IMR-90 (cell line): ENCODE measurements around the gene FBLN7. TPM values are rescaled to one million over a fixed set of nuclear protein-coding genes. Genes with fewer than 3 reads are reported as not detected.

Experiments used
- ATAC-seq: fragments of 200-7000 bp; cut with Tn5 transposase; 2 replicates; pipeline ENCODE4 v1.9.1; 2020; ENCODE audit warnings: low read depth, mild to moderate bottlenecking, moderate library complexity
- BruUV-seq: library from RNA; stranded (reverse); fragments of 400-500 nt; replicated peaks from 2 replicates; lab custom pipeline; 2021; lab: Mats Ljungman, UMichigan
- CTCF ChIA-PET: fragments of 300-600 bp; formaldehyde crosslinking; extraction: SDS; loops from one replicate; lab custom pipeline; 2021; ENCODE audit warnings: antibody characterized with exemption; lab: Yijun Ruan, JAX
- POLR2A ChIA-PET: fragments of 300-600 bp; sonication (Branson Sonifier 250); formaldehyde crosslinking; loops from one replicate; lab custom pipeline; 2022; ENCODE audit warnings: antibody characterized with exemption; ENCODE audit not compliant: unreplicated experiment; lab: Charles Lee
- DNase-seq: peaks from one replicate; pipeline ENCODE4 v3.0.0; 2013
- H2AFZ ChIP-seq: replicated peaks from 2 replicates; pipeline ENCODE3; 2013; ENCODE audit warnings: low read length, mild to moderate bottlenecking; ENCODE audit not compliant: poor library complexity
- H2AK5ac ChIP-seq: 2 replicates; pipeline ENCODE4 v1.6.1; 2013; ENCODE audit warnings: low read depth, low read length, inconsistent platforms
- H2AK9ac ChIP-seq: replicated peaks from 2 replicates; pipeline ENCODE3; 2013; ENCODE audit warnings: mild to moderate bottlenecking, low read depth, low read length, moderate library complexity; ENCODE audit not compliant: poor library complexity
- H2BK120ac ChIP-seq: 2 replicates; pipeline ENCODE4 v1.6.1; 2013; ENCODE audit warnings: low read depth, low read length, inconsistent platforms
- H2BK15ac ChIP-seq: 3 replicates; pipeline ENCODE4 v1.6.1; 2013; ENCODE audit warnings: low read depth, low read length, inconsistent platforms
- H2BK20ac ChIP-seq: 2 replicates; pipeline ENCODE4 v1.6.1; 2013; ENCODE audit warnings: low read depth, mild to moderate bottlenecking, inconsistent platforms, low read length, moderate library complexity
- H2BK5ac ChIP-seq: 2 replicates; pipeline ENCODE4 v1.6.1; 2013; ENCODE audit warnings: mild to moderate bottlenecking, low read depth, low read length, inconsistent platforms; ENCODE audit not compliant: poor library complexity, severe bottlenecking
- H3K14ac ChIP-seq: replicated peaks from 2 replicates; pipeline ENCODE4 v1.6.1; 2013; ENCODE audit warnings: low read depth, low read length, inconsistent platforms
- H3K18ac ChIP-seq: 2 replicates; pipeline ENCODE4 v1.6.1; 2013; ENCODE audit warnings: low read depth, low read length, control low read depth
- H3K23ac ChIP-seq: 2 replicates; pipeline ENCODE4 v1.6.1; 2013; ENCODE audit warnings: low read depth, low read length, inconsistent platforms
- H3K27ac ChIP-seq: 2 replicates; pipeline ENCODE4 v1.5.1; 2013; ENCODE audit warnings: mild to moderate bottlenecking, control low read depth, low read length; ENCODE audit not compliant: insufficient read depth
- H3K27me3 ChIP-seq: 2 replicates; pipeline ENCODE4 v1.6.1; 2013; ENCODE audit warnings: low read length; ENCODE audit not compliant: control insufficient read depth, insufficient read depth
- H3K36me3 ChIP-seq: 2 replicates; pipeline ENCODE4 v1.6.1; 2013; ENCODE audit warnings: low read length, mixed read lengths; ENCODE audit not compliant: control insufficient read depth, insufficient read depth
- H3K4ac ChIP-seq: 2 replicates; pipeline ENCODE4 v1.6.1; 2013; ENCODE audit warnings: low read depth, low read length, inconsistent platforms
- H3K4me1 ChIP-seq: 2 replicates; pipeline ENCODE4 v1.6.1; 2013; ENCODE audit warnings: low read length, mixed read lengths; ENCODE audit not compliant: control insufficient read depth, insufficient read depth
- H3K4me2 ChIP-seq: 2 replicates; pipeline ENCODE4 v1.6.1; 2013; ENCODE audit warnings: low read depth, mild to moderate bottlenecking, control low read depth, low read length, moderate library complexity
- H3K4me3 ChIP-seq: 2 replicates; pipeline ENCODE4 v1.5.1; 2013; ENCODE audit warnings: low read depth, mild to moderate bottlenecking, control low read depth, low read length, moderate library complexity; ENCODE audit not compliant: insufficient read depth
- H3K56ac ChIP-seq: 2 replicates; pipeline ENCODE4 v1.6.1; 2013; ENCODE audit warnings: low read length, inconsistent platforms; ENCODE audit not compliant: insufficient read depth; ENCODE audit errors: extremely low read depth
- H3K79me1 ChIP-seq, 2 experiments: 2 replicates each; pipeline ENCODE4 v1.6.1; 2013; ENCODE audit warnings: low read length in 2 of 2, inconsistent platforms in 1 of 2, low read depth in 1 of 2
- H3K9ac ChIP-seq: 2 replicates; pipeline ENCODE4 v1.6.1; 2013; ENCODE audit warnings: low read depth, low read length, control low read depth
- H3K9me1 ChIP-seq: 2 replicates; pipeline ENCODE4 v1.6.1; 2013; ENCODE audit warnings: low read length, inconsistent platforms; ENCODE audit not compliant: insufficient read depth
- H3K9me3 ChIP-seq: 2 replicates; pipeline ENCODE4 v1.6.1; 2013; ENCODE audit warnings: low read length; ENCODE audit not compliant: control insufficient read depth, insufficient read depth
- H4K20me1 ChIP-seq: 2 replicates; pipeline ENCODE4 v1.6.1; 2013; ENCODE audit warnings: low read length, inconsistent platforms; ENCODE audit not compliant: insufficient read depth
- H4K5ac ChIP-seq: 2 replicates; pipeline ENCODE4 v1.6.1; 2013; ENCODE audit warnings: mild to moderate bottlenecking, low read depth, low read length, control low read depth
- H4K8ac ChIP-seq, 2 experiments: 2 replicates each; pipeline ENCODE4 v1.6.1; 2013; ENCODE audit warnings: low read depth in 2 of 2, low read length in 2 of 2, control low read depth in 1 of 2, inconsistent platforms in 1 of 2
- H4K91ac ChIP-seq: 2 replicates; pipeline ENCODE4 v1.6.1; 2013; ENCODE audit warnings: low read depth, low read length, inconsistent platforms; ENCODE audit not compliant: insufficient read depth
- BHLHE40 ChIP-seq: fragments of 150-350 bp; IDR thresholded peaks from 2 replicates; pipeline ENCODE4 v1.6.1; 2016; ENCODE audit warnings: mild to moderate bottlenecking, low read depth, low read length
- MXI1 ChIP-seq: IDR thresholded peaks from 2 replicates; pipeline ENCODE4 v1.6.1; 2012; ENCODE audit warnings: low read depth, mild to moderate bottlenecking, low read length, moderate library complexity, borderline replicate concordance
- POLR2A ChIP-seq: IDR thresholded peaks from 2 replicates; pipeline ENCODE4 v1.6.1; 2012; ENCODE audit warnings: mild to moderate bottlenecking, low read depth, low read length
- RAD21 ChIP-seq: IDR thresholded peaks from 2 replicates; pipeline ENCODE4 v1.6.1; 2012; ENCODE audit warnings: low read length, improper control_type of control experiment
- RFX5 ChIP-seq: IDR thresholded peaks from 2 replicates; pipeline ENCODE4 v1.8.0; 2012; ENCODE audit warnings: low read depth, mild to moderate bottlenecking, low read length, moderate library complexity
- SMC3 ChIP-seq: fragments of 150-350 bp; IDR thresholded peaks from 2 replicates; pipeline ENCODE4 v1.6.1; 2016; ENCODE audit warnings: low read depth, mild to moderate bottlenecking, antibody characterized with exemption, low read length, moderate library complexity
- WGBS, 2 experiments: methylation state at CpG; one replicate each; pipeline versions ENCODE4 v1.1.5 to v1.1.7; 2013; ENCODE audit warnings: missing lambda C conversion rate in 2 of 2; ENCODE audit not compliant: insufficient read length in 1 of 2; ENCODE audit errors: extremely low coverage in 2 of 2; 5-methylcytosine and 5-hydroxymethylcytosine counted together
- dilution Hi-C: fragments of 300-500 bp; cut with HindIII; formaldehyde crosslinking; loops from one replicate; pipeline ENCODE4 v1.14.3; 2018; ENCODE audit warnings: low sequenced_read_pairs; ENCODE audit not compliant: unreplicated experiment
- in situ Hi-C: fragments of 300-500 bp; cut with MboI; formaldehyde crosslinking; loops from 3 replicates; pipeline ENCODE4 v1.14.3; 2019; ENCODE audit warnings: low sequenced_read_pairs, inconsistent platforms, mixed read lengths
- intact Hi-C: fragments of 100-400 bp; cut with micrococcal nuclease; formaldehyde crosslinking; loops from 2 replicates; pipeline ENCODE4 v1.10.0; 2022
- polyA plus RNA-seq, 3 experiments: library from polyadenylated mRNA; depleted of rRNA; stranded (reverse); fragments of >200 nt; gene quantifications; 2 replicates each; pipeline ENCODE4 v1.2.3, GENCODE V29; 2012; ENCODE audit warnings: low replicate concordance in 1 of 3
- total RNA-seq: library from RNA; depleted of rRNA; stranded (reverse); fragments of >200 nt; gene quantifications from 2 replicates; pipeline ENCODE4 v1.2.3, GENCODE V29; 2012

Gene FBLN7
- total and polyA plus RNA-seq, 2 of the 4 experiments (the other 2 are of a cell fraction): 0.18 to 1.2 TPM

DNA sequence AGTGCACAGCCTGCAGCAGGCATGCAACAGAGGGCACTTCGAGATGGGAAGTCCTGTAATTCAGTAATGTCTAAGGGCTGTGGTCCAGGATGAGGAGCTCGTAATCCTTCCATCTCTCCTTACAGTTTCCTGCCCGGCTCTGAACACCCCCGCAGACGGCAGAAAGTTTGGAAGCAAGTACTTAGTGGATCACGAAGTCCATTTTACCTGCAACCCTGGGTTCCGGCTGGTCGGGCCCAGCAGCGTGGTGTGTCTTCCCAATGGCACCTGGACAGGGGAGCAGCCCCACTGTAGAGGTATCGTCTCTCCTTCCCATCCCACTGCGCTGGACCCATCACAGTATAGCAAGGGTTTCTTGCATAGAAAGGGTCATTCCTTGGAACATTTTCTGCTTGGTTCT is 26.7 kb downstream of the FBLN7 start:
- no peaks in the 10 kb centered on the region for H3K27me3 ChIP-seq
- H2BK20ac ChIP-seq: no peak overlapping the region
- H2BK15ac ChIP-seq: no peak overlapping the region
- H2AK9ac ChIP-seq: no peak overlapping the region
- no peak overlapping the region for H2AK5ac ChIP-seq
- no peak overlapping the region for H3K18ac ChIP-seq
- in situ Hi-C loops: no loop called here
- 100% methylated on average over 3 of the region's 11 CpGs; no CpG with 5 or more reads in 1 of the 2 experiments for WGBS, 2 experiments
- ChIA-PET POLR2A (no interaction called here), CTCF (no interaction called here)
- H4K5ac ChIP-seq: no peak overlapping the region
- H3K9ac ChIP-seq: no peak overlapping the region
- peaks cover 4% of the 10 kb centered on the region; the same call in 1 of the 2 replicates for H3K9me1 ChIP-seq
- no peak overlapping the region for H3K27ac ChIP-seq
- no peak overlapping the region for H3K4me2 ChIP-seq
- H4K91ac ChIP-seq: no peak overlapping the region
- H2AFZ ChIP-seq: no peak overlapping the region
- no peak overlapping the region for H3K23ac ChIP-seq
- no peaks in the 10 kb centered on the region for H4K20me1 ChIP-seq
- no peak overlapping the region for H3K4me3 ChIP-seq
- no peak for DNase-seq
- no TSS peak for BruUV-seq
- intact Hi-C loops: no loop called here
- H3K36me3 ChIP-seq: no peaks in the 10 kb centered on the region
- H2BK5ac ChIP-seq: no peak overlapping the region
- dilution Hi-C loops: no loop called here
- TF ChIP-seq RAD21 (no peak), RFX5 (no peak), BHLHE40 (no peak), SMC3 (no peak), POLR2A (no peak), MXI1 (no peak)
- H3K14ac ChIP-seq: no peak overlapping the region
- no peak overlapping the region for H2BK120ac ChIP-seq
- H3K79me1 ChIP-seq: no peaks in the 10 kb centered on the region; a peak in 1 of 4 replicates
- H3K4me1 ChIP-seq: no peaks in the 10 kb centered on the region
- no peak for ATAC-seq
- H4K8ac ChIP-seq: no peak overlapping the region
- no peak overlapping the region for H3K4ac ChIP-seq
- H3K9me3 ChIP-seq: no peaks in the 10 kb centered on the region
- no peak overlapping the region for H3K56ac ChIP-seq
